GOT3 (cell line): ENCODE measurements around the gene MX1.

Experiments
- DNase-seq: peaks from one replicate; lab custom pipeline; 2025; ENCODE audit warnings: mixed read lengths; lab: John Stamatoyannopoulos, UW

MX1 gene

DNA sequence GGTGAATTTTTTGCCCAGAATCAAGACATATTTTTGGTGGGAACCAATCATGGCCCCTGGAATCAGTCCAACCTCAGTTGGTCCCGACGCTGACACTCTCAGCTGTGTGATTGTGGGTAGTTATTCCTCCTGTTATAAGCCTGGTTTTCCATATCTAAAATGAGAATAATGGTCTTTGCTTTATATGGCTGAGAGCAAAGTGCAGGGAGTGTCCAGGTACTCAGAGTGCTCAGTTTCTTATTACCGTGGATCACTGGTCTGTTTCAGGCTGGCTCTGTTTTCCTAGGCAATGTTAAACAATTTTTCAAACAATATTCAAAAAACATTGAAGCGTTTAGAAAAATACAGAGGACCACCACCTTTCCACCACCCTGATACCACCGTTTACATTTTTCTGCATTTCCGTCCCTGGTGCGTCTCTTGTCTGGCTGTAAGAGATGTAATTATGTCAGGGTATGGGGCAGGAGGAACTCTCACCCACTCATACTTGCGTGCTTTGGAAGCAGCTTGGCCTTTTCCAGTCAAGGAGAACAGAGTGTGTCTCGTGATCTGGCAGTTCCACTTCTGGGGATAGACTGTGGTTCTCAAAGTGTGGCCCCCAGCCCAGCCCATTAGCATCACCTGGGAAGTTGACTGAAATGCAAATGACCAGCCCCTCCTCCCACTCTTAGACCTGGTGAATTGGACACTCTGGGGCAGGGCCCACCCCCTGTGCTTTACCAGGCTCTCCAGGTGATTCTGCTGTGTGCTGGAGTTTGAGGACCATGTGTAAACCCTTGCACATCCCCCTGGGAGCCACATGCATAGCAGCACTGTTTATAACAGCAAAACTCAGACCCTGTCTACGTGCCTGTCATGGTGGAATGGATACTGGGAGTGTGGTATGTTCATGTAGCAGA, 6.8 kb downstream of the MX1 start:
- no peak for DNase-seq

DNA sequence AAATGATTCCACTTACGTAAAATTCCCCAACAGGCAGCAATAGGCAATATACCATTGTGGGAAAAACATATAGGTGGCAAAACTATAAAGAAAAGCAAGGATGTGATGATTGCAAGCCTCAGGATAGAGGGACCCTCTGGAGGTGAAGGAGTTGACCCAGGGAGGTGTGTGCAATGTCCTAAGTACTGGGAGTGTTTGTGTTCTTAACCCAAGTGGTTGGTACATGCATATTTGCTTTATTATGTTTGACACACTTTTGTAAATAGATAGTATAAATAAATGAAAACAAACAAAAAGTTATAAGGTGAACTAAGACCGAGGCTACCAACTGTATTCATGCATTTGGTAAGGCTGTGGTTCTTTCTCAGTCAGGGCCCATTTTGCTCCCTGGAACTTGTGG, 7.5 kb downstream of the MX1 start:
- no peak for DNase-seq

DNA sequence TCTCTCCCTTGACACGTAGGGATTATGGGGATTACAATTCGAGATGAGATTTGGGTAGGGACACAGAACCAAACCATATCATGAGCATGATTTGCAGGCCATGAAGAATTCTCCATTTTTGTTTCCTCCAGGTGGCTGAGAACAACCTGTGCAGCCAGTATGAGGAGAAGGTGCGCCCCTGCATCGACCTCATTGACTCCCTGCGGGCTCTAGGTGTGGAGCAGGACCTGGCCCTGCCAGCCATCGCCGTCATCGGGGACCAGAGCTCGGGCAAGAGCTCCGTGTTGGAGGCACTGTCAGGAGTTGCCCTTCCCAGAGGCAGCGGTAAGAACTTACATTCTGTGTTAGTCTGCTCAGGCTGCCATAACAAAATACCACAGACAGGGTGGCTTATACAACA, 9.7 kb downstream of the MX1 start:
- DNase-seq: no peak

DNA sequence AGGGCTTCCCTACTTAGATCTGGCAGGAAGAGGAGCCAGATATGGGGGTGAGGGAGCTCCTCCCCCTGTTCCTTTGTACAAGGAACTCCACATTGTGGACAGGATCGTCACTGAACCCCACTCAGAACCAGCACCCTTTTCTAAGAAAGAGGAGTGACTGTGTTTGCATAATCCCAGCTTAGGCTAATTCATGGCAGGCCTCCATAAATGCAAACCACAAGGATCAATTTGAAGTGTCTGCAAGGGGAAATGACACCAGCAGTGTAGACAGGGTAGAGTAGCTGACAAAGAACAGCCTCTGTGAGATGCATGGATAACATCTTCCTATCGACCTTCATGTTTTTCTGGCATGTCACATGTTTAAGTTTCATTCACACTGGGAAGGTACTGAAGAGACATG, 11.7 kb downstream of the MX1 start:
- no peak for DNase-seq

DNA sequence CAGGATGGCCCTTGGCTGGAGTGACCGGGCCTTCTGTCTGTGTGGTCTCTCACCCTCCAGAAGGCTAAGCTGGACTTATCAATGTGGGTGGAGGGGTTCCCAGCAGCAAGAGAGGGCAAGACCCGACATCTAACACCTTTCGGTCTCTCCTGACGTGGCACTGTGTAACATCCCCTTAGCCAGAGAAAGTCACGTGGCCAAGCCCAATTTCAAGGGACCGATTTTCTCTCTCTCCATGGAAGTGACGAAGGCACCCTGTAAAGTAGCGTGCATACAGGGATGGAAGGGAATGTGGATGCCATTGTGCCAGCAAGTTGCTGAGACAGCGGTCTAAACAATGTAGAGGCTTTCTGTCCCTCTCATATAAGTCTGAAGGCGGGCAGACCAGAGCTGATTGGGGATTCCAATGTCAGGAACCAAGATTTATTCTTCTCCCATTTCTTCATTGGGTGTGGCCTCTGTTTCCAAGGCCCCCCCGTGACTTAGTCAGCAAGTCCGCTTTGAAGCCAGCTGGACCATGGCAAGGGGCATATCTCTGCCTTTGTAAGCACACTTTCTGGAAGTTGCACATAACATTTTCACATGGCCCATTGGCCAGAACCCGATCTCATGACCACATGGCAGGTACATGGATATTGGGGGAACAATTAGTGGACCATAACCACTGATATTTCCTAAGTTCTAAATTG, 12.5 kb downstream of the MX1 start:
- DNase-seq: no peak

DNA sequence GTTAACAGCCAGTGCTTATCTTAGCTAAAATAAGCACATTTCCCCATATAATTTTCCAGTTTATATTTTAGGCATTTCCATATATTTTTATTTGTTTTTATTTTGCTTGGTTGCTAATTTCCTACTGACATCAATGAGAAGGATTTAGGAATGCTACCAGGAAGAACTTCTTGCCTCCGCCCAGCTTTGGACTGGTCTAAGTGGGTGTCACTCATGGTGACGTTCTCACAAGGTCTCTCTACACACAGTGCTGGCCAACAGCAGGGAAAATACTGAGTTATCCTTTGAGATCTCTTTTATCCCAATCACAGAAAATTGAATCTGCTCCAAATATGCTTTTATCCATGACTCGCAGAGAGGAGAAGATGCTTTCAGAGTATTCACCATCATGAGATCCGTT, 13.2 kb downstream of the MX1 start:
- no peak for DNase-seq

DNA sequence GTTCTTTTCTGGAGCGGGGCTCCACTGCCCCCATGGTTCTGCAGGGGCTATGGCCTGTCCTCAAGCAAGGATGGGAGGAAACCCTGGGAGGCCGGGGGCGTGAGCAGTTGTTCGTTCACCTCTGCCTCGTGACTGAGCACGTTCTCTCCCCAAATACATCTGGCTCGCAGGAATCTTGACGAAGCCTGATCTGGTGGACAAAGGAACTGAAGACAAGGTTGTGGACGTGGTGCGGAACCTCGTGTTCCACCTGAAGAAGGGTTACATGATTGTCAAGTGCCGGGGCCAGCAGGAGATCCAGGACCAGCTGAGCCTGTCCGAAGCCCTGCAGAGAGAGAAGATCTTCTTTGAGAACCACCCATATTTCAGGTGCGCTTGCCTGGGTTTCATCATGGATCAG, 15.5 kb downstream of the MX1 start:
- no peak for DNase-seq

DNA sequence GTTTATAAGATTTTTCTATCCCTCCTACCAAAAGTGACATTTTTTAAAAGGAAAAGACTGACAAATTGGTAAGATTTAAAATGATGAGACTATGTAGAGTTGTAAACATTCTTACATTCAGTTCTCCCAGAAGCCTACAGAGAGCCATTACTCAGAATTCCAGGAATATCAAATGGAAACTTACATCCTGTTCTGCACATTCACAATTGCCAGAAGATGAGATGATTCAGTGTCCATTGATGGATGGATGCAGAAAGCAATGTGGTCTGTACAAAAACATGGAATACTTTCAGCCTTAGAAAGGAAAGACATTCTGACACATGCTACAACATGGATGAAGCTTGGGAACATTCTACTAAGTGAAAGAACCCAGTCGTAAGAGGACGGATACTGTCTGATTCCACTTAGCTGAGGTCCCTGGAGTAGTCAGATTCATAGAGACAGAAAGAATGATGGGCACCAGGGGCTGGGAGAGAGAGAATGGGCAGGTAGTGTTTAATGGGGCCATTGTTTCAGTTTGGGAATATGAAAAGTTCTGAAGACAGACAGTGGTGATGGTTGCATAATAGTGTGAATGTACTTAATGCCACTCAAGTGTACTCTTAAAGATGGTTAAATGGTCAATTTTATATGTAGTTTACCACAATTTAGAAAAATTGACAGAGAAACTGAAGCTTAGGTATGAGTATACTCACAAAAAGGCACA, 16.6 kb downstream of the MX1 start:
- DNase-seq: no peak

DNA sequence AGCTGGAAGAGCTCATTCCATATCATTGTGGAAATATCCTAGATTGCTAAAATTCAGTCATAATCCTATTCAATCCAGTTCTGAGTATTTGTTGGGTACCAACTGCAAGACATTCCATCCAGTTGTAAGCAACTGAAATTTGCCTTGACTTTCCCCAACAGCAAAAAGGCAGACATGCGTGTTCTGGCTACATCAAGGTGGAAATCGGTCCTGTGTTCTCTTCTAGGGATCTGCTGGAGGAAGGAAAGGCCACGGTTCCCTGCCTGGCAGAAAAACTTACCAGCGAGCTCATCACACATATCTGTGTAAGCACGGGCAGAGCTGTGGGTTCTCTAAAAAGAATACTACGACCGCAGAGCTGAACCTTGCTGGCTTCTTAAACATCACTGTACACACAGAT, 17.5 kb downstream of the MX1 start:
- no peak for DNase-seq

DNA sequence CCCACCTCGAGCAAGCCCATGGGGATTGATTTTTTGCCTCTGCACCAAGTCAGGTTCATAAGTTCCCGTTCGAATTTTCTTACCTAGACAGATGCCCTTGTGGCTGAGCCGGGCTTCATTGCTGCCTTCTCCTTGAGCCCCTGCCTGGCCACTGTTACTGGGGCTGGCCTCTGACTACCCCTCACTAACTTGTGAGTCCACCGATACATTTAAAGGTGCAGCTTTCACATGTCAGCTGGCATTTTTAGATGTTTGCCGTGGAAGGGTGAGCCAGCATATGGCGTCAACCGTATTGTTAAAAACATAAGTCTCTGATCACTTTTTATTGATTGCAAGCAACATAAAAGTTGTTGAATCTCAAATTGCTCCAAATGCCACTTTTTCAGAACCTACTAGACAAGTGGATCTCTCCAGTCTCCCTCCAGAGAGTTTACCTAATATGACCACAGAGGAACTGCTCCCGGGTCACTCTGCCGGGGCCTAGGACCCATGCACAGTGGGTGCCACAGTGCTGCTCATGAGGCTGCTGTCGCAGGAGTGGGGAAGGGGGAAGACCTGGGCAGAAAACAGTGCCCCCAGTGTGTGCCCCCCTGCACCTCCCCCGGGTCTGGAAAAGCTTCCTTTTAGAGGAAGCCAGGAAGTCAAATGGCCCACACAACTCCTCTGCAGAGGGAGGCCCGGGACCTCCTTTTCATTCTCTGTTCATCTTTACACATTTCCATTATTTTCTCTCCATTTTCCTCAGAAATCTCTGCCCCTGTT, 18.8 kb downstream of the MX1 start:
- DNase-seq: no peak

DNA sequence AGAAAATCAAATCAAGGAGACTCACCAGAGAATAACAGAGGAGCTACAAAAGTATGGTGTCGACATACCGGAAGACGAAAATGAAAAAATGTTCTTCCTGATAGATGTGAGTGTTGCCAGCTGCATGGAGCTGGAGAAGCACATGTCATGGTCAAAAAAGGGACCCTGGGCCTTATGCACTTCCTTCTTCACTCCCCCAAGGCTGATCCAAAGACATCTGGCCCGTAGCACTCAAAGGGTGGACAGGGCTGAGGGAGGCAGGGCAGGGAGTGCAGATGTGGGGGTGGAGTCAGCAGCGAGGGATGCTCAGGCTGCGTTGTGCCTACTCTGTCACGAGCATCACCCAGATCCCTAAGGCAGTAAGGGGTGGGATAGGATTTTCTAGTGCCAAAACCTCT, 19.4 kb downstream of the MX1 start:
- DNase-seq: no peak

DNA sequence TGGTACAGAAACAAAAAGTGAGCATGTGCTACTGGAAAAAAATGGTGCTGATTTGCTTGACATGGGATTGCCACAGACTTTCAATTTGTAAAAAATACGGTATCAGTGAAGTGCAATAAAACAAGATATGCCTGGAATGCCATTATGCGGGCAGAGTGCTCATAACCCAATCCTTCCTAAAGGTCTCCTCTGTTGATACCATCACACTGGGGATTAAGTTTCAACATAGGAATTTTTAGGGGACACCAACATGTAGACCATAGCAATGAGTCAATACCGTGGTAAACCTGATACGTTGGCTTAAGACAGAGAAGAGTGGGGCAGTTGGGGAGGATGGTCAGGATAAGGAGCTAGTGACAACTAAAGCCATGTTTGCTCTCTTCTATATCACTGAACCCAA, 20.5 kb downstream of the MX1 start:
- no peak for DNase-seq

DNA sequence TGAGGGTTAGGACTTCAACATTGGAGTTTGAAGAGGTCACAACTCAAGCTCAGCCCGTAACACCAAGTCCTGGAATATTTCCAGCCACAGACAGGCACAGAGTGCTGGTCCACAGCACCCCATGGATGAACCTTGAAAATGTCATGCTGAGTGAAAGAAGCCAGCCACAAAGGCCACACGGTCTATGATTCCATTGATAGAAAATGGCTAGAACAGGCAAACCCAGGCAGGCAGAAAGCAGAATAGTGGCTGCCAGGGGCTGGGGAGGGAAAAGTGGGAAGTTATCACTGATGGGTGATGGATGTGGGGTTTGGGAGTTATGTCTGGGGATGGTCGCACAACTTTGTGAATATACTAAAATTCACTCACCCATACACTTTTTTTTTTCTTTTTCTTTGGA, 21.3 kb downstream of the MX1 start:
- DNase-seq: no peak

DNA sequence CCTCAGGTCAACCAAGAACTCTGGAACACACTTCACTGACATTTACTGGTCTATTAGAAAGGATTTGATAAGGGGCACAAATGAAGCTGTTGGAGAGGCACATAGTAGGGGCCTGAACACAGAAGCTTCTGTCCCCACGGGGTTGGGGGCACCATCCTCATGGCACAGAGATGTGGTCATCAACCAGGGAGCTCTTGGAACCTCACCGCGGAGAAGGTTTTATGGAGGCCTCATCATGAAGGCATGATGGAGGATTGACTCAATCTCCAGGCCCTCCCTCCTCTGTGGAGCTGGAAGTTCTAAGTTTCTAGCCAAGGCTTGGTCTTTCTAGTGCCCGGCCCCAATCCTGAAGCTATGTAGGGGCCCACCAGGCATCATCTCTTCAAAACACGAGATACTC, 23.6 kb downstream of the MX1 start:
- DNase-seq: no peak

DNA sequence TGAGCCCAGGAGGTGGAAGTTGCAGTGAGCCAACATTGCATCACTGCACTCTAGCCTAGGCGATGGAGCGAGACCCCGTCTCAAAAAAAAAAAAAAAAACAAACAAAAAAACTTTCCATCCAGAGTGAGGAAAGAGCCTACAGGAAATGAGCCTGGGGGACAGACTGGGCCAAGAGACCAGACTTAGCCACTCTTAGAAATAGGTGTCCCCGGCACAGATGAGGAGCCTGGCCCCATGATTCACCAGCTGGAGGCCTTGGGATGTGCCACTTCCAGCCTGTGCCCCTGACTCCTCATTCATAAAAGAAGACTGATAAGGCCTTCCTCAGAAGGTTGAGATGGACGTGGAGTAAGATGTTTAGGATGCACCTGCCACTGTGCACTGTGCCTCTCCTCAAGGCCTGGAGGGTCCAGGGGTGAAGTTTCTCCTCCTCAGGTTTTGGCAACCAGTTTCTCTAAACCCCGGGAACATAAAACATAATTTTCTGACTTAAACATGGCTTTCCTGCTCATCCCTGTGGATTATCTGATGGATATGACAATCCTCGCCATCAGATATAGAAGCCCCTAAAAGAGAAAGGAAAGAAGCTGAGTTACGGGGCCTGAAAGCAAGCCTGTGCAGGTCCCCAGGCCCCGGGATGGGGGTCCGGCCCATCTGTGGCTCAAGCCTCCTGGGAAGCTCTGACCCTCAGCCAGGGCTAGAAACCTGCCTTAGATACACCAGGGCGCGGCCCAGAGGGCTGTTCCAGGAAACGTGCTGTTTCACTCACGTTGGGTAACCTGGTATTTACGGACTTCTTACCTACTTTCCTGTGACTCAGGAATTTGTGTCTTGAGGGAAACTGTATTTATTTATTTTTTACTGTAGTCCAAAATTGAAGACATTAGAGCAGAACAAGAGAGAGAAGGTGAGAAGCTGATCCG, 26.0 kb downstream of the MX1 start:
- DNase-seq: no peak

DNA sequence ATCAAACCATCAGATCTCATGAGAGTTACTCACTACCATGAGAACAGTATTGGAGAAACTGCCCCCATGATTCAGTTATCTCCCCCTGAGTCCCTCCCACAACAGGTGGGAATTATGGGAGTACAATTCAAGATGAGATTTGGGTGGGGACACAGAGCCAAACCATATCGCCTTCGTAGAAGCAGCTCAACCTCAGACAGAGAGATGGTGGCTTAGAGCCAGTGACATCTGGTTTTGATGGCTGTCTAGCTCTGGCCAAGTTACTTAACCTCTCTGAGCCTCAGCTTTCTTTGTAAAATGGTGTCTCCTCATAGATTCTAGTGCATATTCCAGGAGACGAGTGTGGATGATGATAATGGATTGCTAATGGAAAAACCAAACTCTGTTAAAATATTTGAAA, 27.2 kb downstream of the MX1 start:
- no peak for DNase-seq

DNA sequence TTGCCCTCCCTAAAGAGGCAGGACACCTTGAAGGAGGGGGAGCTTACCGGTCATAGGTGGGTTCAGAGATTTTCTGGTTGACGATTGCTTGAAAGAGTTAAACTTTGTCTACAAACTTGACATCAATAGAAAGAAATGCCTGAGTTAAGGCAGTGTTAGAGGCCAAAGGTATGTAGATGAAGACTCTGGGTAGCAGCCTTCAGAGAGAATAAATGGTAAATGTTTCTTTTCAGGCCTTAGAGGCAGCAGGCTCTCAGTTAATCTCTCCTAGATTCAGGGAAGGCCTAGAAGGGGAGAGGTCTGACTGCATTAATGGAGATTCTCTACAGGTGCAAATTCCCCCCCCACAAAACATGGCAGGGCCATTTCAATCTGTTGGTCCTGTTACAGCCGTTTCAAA, 27.7 kb downstream of the MX1 start:
- DNase-seq: no peak

DNA sequence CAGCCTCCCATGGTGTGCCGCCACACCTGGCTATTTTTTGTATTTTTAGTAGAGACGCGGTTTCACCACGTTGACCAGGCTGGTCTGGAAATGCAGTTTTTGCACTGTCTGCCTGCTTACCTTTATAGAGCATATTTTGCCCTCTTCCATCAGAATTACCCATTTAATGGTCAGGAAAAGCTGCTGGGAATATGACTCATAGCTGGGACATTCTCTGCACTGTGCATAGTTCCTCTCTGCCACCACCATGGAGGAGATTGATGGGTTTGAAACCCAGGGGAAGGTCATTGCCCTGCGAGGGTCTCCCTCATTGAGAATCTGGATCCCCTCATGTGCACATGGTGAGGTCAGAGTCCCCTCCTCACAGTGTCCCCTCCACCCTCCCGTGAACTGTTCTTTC, 32.1 kb downstream of the MX1 start:
- DNase-seq: no peak

DNA sequence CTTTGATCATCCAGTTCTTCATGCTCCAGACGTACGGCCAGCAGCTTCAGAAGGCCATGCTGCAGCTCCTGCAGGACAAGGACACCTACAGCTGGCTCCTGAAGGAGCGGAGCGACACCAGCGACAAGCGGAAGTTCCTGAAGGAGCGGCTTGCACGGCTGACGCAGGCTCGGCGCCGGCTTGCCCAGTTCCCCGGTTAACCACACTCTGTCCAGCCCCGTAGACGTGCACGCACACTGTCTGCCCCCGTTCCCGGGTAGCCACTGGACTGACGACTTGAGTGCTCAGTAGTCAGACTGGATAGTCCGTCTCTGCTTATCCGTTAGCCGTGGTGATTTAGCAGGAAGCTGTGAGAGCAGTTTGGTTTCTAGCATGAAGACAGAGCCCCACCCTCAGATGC, 32.5 kb downstream of the MX1 start:
- no peak for DNase-seq

DNA sequence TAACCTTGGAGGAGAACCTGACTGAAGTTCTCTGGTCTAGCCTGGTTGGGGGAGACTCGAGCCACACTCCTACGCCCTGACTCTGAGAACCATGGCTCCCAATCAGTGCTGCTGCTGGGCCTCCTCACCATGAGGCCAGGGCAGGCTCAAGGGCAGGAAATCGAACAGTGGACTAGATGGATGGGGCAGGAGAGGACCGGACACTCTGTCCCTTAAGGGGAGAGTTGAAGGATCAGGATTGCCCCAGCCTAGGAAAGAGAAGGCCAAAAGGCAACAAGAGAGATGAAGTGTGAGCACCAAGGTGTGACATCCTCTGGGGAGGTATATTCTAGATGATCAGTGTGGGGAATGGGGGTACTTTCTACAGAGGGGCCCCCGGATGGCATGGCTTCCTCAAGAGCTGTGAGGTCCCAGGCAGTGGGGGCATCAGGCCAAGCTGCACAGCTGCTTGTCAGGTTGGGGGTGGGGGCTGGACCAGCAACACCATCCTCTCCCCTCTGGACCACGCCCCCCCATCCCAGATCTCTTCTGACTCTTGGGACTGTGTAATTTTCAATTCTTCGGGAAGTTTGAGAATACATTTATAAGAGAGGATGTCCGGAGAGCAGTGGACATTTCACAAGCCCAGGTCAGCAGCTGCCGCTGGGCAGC, 34.0 kb downstream of the MX1 start:
- no peak for DNase-seq
